PC-9 (cell line): ENCODE measurements around the gene NUDT17.

Experiments used
- CTCF ChIP-seq: fragments of 200-600 bp; sonication (generic); conservative IDR thresholded peaks from 2 replicates; pipeline ENCODE4 v1.6.1; 2017; ENCODE audit warnings: mixed run types, antibody characterized with exemption, mild to moderate bottlenecking, moderate library complexity
- EZH2 ChIP-seq: fragments of 200-600 bp; sonication (generic); IDR thresholded peaks from 2 replicates; pipeline ENCODE4 v1.8.0; 2017; ENCODE audit warnings: antibody characterized with exemption, low read depth

- TF ChIP-seq CTCF (no peak), EZH2 (no peak)
These were observed 32.6 kb downstream of the NUDT17 start for GRCh38 chr1:145877923-145878486.
